Thyroid gland (tissue), 4 donors: ENCODE data around the gene DDR1. TPM values are rescaled to one million over a fixed set of nuclear protein-coding genes. Genes with fewer than 3 reads are reported as not detected.
"Not testable (repeated sequence)": the region's sequence is repeated elsewhere in the genome, so short reads cannot be mapped to it uniquely, and the experiment has no call there.

ENCODE experiments used
- DNase-seq, 2 donors: peaks; one replicate each; pipeline ENCODE4 v3.0.0-alpha.2; 2019
- H3K27ac ChIP-seq, 3 donors: fragments of 200-600 bp; sonication (generic); 1 replicate in 2 of 3; 2 replicates in 1 of 3; pipeline ENCODE4 v1.5.1; 2016 to 2019; ENCODE audit warnings: mild to moderate bottlenecking in 1 of 3, moderate library complexity in 1 of 3
- H3K27me3 ChIP-seq: fragments of 200-600 bp; sonication (generic); one replicate; pipeline ENCODE4 v1.5.1; 2019
- H3K36me3 ChIP-seq, 2 donors: fragments of 200-600 bp; sonication (generic); one replicate each; pipeline ENCODE4 v1.5.1; 2016 to 2019
- H3K4me1 ChIP-seq, 2 donors: fragments of 200-600 bp; sonication (generic); one replicate each; pipeline ENCODE4 v1.5.1; 2017 to 2019
- H3K4me3 ChIP-seq, 3 donors: fragments of 200-600 bp; sonication (generic); replicated peaks in 1 of 3; 1 replicate in 2 of 3; 2 replicates in 1 of 3; pipeline ENCODE4 v1.5.1; 2016; ENCODE audit warnings: mild to moderate bottlenecking in 1 of 3
- H3K9me3 ChIP-seq: fragments of 200-600 bp; sonication (generic); one replicate; pipeline ENCODE4 v1.5.1; 2017
- POLR2A ChIP-seq, 2 donors: fragments of 450-650 bp; IDR thresholded peaks; one replicate each; pipeline ENCODE4 v1.6.1; 2017; ENCODE audit warnings: antibody characterized with exemption in 2 of 2, mild to moderate bottlenecking in 2 of 2, moderate library complexity in 1 of 2
- WGBS, 2 donors: methylation state at CpG; one replicate each; pipeline ENCODE4 v1.1.5; 2017; 5-methylcytosine and 5-hydroxymethylcytosine counted together
- intact Hi-C: fragments of 100-400 bp; cut with DNase I; formaldehyde crosslinking; loops from one replicate; pipeline ENCODE4 v1.15.1; 2023
- total RNA-seq, 4 donors: library from RNA; depleted of rRNA; stranded (reverse); fragments of >200 nt; gene quantifications; one replicate each; pipeline ENCODE4 v1.2.3, GENCODE V29; 2016
- TF ChIP-seq, protein P1 (sequence below), 6 experiments: fragments of 200-600 bp in 3 of 6; fragments of 450-650 bp in 3 of 6; sonication (generic) in 3 of 6; IDR thresholded peaks; one replicate each; pipeline ENCODE4 v1.5.1; 2016 to 2019; ENCODE audit warnings: antibody characterized with exemption in 6 of 6, mild to moderate bottlenecking in 2 of 6, inconsistent platforms in 1 of 6, moderate library complexity in 1 of 6

The DDR1 gene
- total RNA-seq, 4 donors from 2014 or later: 93.4 to 207 (median 131) TPM

DNA sequence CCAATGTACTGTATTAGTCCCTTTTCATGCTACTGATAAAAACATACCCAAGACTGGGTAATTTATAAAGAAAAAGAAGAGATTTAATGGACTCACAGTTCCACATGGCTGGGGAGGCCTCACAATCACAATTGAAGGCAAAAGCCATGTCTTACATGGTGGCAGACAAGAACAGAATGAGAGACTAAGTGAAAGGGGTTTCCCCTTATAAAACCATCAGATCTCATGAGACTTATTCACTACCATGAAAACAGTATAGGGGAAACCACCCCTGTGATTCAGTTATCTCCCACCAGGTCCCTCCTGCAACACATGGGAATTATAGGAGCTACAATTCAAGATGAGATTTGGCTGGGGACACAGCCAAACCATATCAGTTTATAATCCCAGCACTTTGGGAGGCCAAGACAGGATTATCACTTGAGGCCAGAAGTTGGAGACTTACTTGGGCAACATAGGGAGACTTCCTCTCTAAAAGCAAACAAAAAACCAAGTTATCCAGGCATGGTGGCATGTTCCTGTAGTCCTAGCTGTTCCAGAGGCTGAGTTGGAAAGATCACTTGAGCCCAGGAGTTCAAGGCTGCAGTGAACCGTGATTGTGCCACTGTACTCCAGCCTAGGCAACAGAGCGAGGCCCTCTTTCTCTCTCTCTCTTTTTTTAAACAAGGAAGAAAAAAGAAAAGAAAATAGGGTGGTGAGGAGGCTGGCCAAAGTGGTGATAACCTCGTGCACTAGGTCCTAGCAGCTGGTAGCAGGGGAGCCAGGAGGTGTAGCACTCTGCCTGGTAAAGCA is 22.9 kb upstream of the DDR1 start:
- DNase-seq: peak; percentile 74 to 77
- Histone ChIP-seq H3K36me3 (no peaks in the 10 kb centered on the region), H3K4me3 (no peak overlapping the region), H3K4me1 (peaks cover 16 to 29% of the 10 kb centered on the region in 2 donors), H3K27me3 (no peaks in the 10 kb centered on the region), H3K9me3 (no peaks in the 10 kb centered on the region), H3K27ac (peak overlapping the region; percentile 44 to 81 (median 53))
- WGBS, 2 donors: 21 to 48% methylated on average over 3 of the region's 3 CpGs
- TF ChIP-seq, protein P1, sequence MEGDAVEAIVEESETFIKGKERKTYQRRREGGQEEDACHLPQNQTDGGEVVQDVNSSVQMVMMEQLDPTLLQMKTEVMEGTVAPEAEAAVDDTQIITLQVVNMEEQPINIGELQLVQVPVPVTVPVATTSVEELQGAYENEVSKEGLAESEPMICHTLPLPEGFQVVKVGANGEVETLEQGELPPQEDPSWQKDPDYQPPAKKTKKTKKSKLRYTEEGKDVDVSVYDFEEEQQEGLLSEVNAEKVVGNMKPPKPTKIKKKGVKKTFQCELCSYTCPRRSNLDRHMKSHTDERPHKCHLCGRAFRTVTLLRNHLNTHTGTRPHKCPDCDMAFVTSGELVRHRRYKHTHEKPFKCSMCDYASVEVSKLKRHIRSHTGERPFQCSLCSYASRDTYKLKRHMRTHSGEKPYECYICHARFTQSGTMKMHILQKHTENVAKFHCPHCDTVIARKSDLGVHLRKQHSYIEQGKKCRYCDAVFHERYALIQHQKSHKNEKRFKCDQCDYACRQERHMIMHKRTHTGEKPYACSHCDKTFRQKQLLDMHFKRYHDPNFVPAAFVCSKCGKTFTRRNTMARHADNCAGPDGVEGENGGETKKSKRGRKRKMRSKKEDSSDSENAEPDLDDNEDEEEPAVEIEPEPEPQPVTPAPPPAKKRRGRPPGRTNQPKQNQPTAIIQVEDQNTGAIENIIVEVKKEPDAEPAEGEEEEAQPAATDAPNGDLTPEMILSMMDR (IDR thresholded peaks at IDR 0.05): no peak
- TF ChIP-seq POLR2A (IDR thresholded peaks at IDR 0.05): no peak
- intact Hi-C loops: no loop called here

DNA sequence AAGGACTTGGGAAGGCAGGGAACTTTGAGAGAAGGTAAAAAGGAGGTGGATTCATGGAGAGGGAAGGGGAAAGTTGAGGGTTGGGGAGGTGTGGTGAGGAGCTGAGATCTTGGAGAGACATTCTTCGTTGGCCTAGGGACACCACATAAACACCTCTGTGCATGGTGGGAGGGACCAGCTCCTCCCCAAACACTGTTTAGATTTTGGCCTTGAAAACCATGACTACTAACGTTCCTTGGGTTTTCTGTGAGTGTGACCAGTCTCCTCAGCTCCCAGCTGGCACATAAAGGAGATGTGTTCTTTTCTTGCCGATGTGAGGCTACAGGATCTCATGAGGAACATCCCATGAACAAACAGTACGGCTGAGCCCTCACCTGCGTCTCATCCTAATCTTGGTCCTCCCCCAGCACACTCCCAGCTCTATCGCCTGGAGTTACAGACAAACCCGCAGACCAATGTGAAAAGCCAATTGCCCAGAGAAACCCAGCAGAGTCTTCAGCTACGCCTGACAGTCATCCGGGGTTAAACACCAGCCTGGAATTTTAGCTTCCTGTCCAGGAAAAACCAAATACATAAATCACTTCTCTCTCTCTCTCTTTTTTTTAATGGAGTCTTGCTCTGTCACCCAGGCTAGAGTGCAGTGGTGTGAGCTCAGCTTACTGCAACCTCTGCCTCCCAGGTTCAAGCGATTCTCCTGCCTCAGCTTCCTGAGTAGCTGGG is 22.0 kb upstream of the DDR1 start:
- Histone ChIP-seq H3K9me3 (no peaks in the 10 kb centered on the region), H3K27ac (peak overlapping the region; percentile 44 to 81 (median 53)), H3K27me3 (no peaks in the 10 kb centered on the region), H3K4me3 (no peak overlapping the region), H3K36me3 (no peaks in the 10 kb centered on the region), H3K4me1 (peaks cover 16 to 25% of the 10 kb centered on the region in 2 donors)
- intact Hi-C loops: no loop called here
- TF ChIP-seq, protein P1 (IDR thresholded peaks at IDR 0.05): no peak
- TF ChIP-seq POLR2A (IDR thresholded peaks at IDR 0.05): no peak
- WGBS, 2 donors: 72% methylated on average over 10 of the region's 10 CpGs
- no peak for DNase-seq

DNA sequence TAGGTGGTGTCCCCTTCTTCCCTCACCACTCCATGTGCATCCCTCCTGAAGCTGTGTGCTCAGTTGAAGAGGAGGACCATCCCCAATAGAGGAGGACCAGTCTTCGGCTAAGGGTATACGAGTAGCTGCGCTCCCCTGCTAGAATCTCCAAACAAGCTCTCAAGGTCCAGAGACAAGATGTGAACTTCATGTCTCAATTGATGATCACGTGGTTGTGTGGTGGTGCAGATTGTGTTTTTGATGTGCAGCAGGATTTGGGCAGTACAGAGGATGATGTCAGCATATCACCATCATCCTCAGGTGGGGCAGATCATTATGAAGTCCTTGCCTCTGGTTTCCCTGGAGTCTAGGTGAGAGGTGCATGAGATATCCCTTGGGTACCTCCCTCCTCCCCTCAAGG is 20.0 kb upstream of the DDR1 start:
- intact Hi-C loops: no loop called here
- Histone ChIP-seq H3K36me3 (no peaks in the 10 kb centered on the region), H3K4me3 (no peak overlapping the region), H3K27me3 (no peaks in the 10 kb centered on the region), H3K9me3 (no peaks in the 10 kb centered on the region), H3K27ac (no peak overlapping the region), H3K4me1 (peaks cover 10 to 16% of the 10 kb centered on the region in 2 donors)
- DNase-seq: no peak
- no peak for TF ChIP-seq POLR2A (IDR thresholded peaks at IDR 0.05)
- TF ChIP-seq, protein P1 (IDR thresholded peaks at IDR 0.05): no peak
- 90 to 95% methylated on average over 4 of the region's 4 CpGs for WGBS, 2 donors

DNA sequence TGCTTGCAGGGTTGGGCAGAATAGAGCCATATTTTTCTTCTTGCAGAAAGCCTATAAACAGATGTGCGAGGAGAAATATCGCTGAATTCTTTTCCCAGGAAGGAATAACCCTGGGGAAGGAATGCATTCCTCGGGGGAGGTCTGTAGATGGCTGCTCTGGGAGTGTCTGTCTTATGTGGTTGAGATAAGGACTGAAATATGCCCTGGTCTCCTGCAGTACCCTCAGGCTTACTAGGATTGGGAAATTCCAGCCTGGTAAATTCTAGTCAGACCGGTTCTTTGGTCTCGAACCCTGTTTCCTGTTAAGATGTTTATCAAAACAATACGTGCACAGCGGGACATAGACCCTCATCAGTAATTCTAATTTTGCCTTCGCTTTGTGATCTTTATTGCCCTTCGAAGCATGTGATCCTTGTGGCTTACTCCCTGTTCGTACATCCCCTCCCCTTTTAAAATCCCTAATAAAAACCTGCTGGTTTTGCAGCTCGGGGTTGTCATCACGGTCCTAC is 15.0 kb upstream of the DDR1 start:
- DNase-seq, H3K4me3 ChIP-seq, intact Hi-C loops: not testable (repeated sequence)

DNA sequence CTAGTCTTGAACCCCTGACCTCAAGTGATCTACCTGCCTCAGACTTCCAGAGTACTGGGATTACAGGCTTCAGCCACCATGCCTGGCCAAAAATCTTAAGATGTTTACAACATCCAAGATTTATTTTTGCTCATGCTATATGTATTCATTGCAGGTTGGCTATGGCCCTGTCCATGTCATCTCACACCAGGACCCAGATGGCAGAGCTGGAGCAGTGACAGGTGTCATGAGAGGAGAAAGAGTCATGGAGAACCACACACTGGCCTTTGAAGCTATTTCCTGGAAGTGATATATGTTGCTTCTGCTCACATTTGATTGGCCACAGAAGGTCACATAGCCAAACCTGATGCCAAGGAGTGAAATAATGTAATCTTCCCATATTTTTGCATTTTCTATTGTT is 13.8 kb upstream of the DDR1 start:
- no peaks in the 10 kb centered on the region for H3K9me3 ChIP-seq
- H3K4me1 ChIP-seq: peaks cover 0 to 2% of the 10 kb centered on the region in 2 donors
- intact Hi-C loops: no loop called here
- no peak overlapping the region for H3K4me3 ChIP-seq
- H3K27ac ChIP-seq: no peak overlapping the region
- H3K36me3 ChIP-seq: no peaks in the 10 kb centered on the region
- DNase-seq: no peak
- no peak for TF ChIP-seq POLR2A (IDR thresholded peaks at IDR 0.05)
- TF ChIP-seq, protein P1 (IDR thresholded peaks at IDR 0.05): no peak
- no peaks in the 10 kb centered on the region for H3K27me3 ChIP-seq

More for the DNA sequence above, 15.0 kb upstream of the DDR1 start:
- H3K27me3 ChIP-seq, H3K9me3 ChIP-seq, H3K27ac ChIP-seq, H3K36me3 ChIP-seq, H3K4me1 ChIP-seq: not testable (repeated sequence)
- 79% methylated on average over 12 of the region's 12 CpGs for WGBS, 2 donors
